SK-N-SH (cell line): ENCODE data around the gene PAK3. TPM values are rescaled to one million over a fixed set of nuclear protein-coding genes. Genes with fewer than 3 reads are reported as not detected.

ENCODE experiments used
- CTCF ChIA-PET: fragments of 300-600, 350-600 bp; formaldehyde crosslinking; extraction: SDS; loops from one replicate; lab custom pipeline; 2021; lab: Yijun Ruan, JAX
- POLR2A ChIA-PET: fragments of 350-600 bp; sonication (Branson Sonifier 250); formaldehyde crosslinking; extraction: SDS; loops from one replicate; lab custom pipeline; 2020; ENCODE audit warnings: antibody characterized with exemption, inconsistent platforms; lab: Yijun Ruan, JAX
- DNase-seq: peaks from one replicate; pipeline ENCODE4 v3.0.0; 2012
- H2AFZ ChIP-seq: fragments of 200-600 bp; sonication (generic); 2 replicates; pipeline ENCODE4 v1.8.1; 2016; ENCODE audit warnings: antibody characterized with exemption, mild to moderate bottlenecking, low read depth
- H3F3A ChIP-seq: fragments of 200-600 bp; sonication (generic); replicated peaks from 2 replicates; pipeline ENCODE3; 2016; ENCODE audit warnings: antibody characterized with exemption, mild to moderate bottlenecking; ENCODE audit not compliant: insufficient read depth
- H3K27ac ChIP-seq, 2 experiments: fragments of 200-500 bp in 1 of 2; fragments of 200-600 bp in 1 of 2; sonication (Bioruptor generic) in 1 of 2; sonication (generic), shearing (Covaris generic) in 1 of 2; 2 replicates each; pipeline versions ENCODE4 v1.5.1 to v1.6.1; 2014 to 2016; ENCODE audit warnings: low read depth in 2 of 2, inconsistent platforms in 1 of 2, low read length in 1 of 2, mild to moderate bottlenecking in 1 of 2, mixed read lengths in 1 of 2
- H3K27me3 ChIP-seq: fragments of 200-600 bp; sonication (generic), shearing (Covaris generic); 2 replicates; pipeline ENCODE4 v1.6.1; 2016; ENCODE audit warnings: mixed run types; ENCODE audit not compliant: insufficient read depth
- H3K36me3 ChIP-seq, 2 experiments: fragments of 200-500 bp in 1 of 2; fragments of 200-600 bp in 1 of 2; sonication (Bioruptor generic) in 1 of 2; sonication (generic) in 1 of 2; replicated peaks in 1 of 2; 2 replicates each; pipeline versions ENCODE3 to v1.5.1; 2014 to 2016; ENCODE audit warnings: low read length in 1 of 2, mild to moderate bottlenecking in 1 of 2; ENCODE audit not compliant: insufficient read depth in 2 of 2, control insufficient read depth in 1 of 2
- H3K4me1 ChIP-seq, 2 experiments: fragments of 200-500 bp in 1 of 2; fragments of 200-600 bp in 1 of 2; sonication (Bioruptor generic) in 1 of 2; sonication (generic), shearing (Covaris generic) in 1 of 2; 2 replicates each; pipeline versions ENCODE4 v1.5.1 to v1.6.1; 2014 to 2016; ENCODE audit warnings: low read depth in 1 of 2, low read length in 1 of 2, mixed run types in 1 of 2; ENCODE audit not compliant: insufficient read depth in 2 of 2, control insufficient read depth in 1 of 2
- H3K4me2 ChIP-seq: fragments of 200-600 bp; sonication (generic), shearing (Covaris generic); 2 replicates; pipeline ENCODE4 v1.6.1; 2017; ENCODE audit warnings: mixed run types
- H3K4me3 ChIP-seq, 2 experiments: fragments of 200-500 bp in 1 of 2; fragments of 200-600 bp in 1 of 2; sonication (Bioruptor generic) in 1 of 2; sonication (generic), shearing (Covaris generic) in 1 of 2; 2 replicates each; pipeline versions ENCODE4 v1.5.1 to v1.8.1; 2014 to 2016; ENCODE audit warnings: low read depth in 2 of 2, inconsistent platforms in 1 of 2, low read length in 1 of 2, mild to moderate bottlenecking in 1 of 2, mixed read lengths in 1 of 2, moderate library complexity in 1 of 2
- H3K79me2 ChIP-seq: fragments of 200-600 bp; sonication (generic); 2 replicates; pipeline ENCODE4 v1.8.1; 2017; ENCODE audit warnings: mild to moderate bottlenecking; ENCODE audit not compliant: insufficient read depth
- H3K9ac ChIP-seq: fragments of 200-600 bp; sonication (generic); 2 replicates; pipeline ENCODE4 v1.6.1; 2017; ENCODE audit warnings: mixed run types
- H3K9me2 ChIP-seq: fragments of 200-600 bp; sonication (generic); 2 replicates; pipeline ENCODE4 v1.6.1; 2017; ENCODE audit warnings: mixed run types
- H3K9me3 ChIP-seq: fragments of 200-600 bp; sonication (generic); 2 replicates; pipeline ENCODE4 v1.6.1; 2017; ENCODE audit warnings: mixed run types, mild to moderate bottlenecking, moderate library complexity
- H4K20me1 ChIP-seq: fragments of 200-600 bp; sonication (generic); 2 replicates; pipeline ENCODE4 v1.6.1; 2017; ENCODE audit warnings: mild to moderate bottlenecking, mixed run types; ENCODE audit not compliant: insufficient read depth
- CHD2 ChIP-seq: fragments of 150-350 bp; IDR thresholded peaks from 2 replicates; pipeline ENCODE4 v1.6.1; 2018; ENCODE audit warnings: low read length; ENCODE audit not compliant: partially characterized antibody
- ELF1 ChIP-seq: IDR thresholded peaks from 2 replicates; pipeline ENCODE4 v1.4.0; 2012
- EZH2phosphoT487 ChIP-seq: fragments of 200-600 bp; sonication (generic); IDR thresholded peaks from 2 replicates; pipeline ENCODE4 v1.6.1; 2017; ENCODE audit warnings: low read depth, mixed run types, mild to moderate bottlenecking, antibody characterized with exemption, moderate library complexity, borderline replicate concordance
- FOSL2 ChIP-seq: IDR thresholded peaks from 2 replicates; pipeline ENCODE4 v1.4.0; 2012; ENCODE audit warnings: low read depth, mild to moderate bottlenecking, moderate library complexity, borderline replicate concordance
- FOXM1 ChIP-seq: IDR thresholded peaks from 2 replicates; pipeline ENCODE4 v1.4.0; 2012; ENCODE audit warnings: low read depth, mild to moderate bottlenecking
- GABPA ChIP-seq: IDR thresholded peaks from 2 replicates; pipeline ENCODE4 v1.4.0; 2012; ENCODE audit warnings: low read depth, mild to moderate bottlenecking
- GATA2 ChIP-seq: sonication (generic); formaldehyde crosslinking; IDR thresholded peaks from 2 replicates; pipeline ENCODE4 v1.5.0; 2020; ENCODE audit warnings: mild to moderate bottlenecking, missing genetic modification reagents
- JUND ChIP-seq: IDR thresholded peaks from 2 replicates; pipeline ENCODE4 v1.4.0; 2012
- NFIC ChIP-seq: IDR thresholded peaks from 2 replicates; pipeline ENCODE4 v1.4.0; 2012; ENCODE audit warnings: borderline replicate concordance
- RAD21 ChIP-seq: IDR thresholded peaks from 2 replicates; pipeline ENCODE4 v1.6.1; 2012; ENCODE audit warnings: mild to moderate bottlenecking, low read length
- RFX5 ChIP-seq: IDR thresholded peaks from 2 replicates; pipeline ENCODE4 v1.6.1; 2012; ENCODE audit warnings: mild to moderate bottlenecking, improper control_type of control experiment, low read length
- RXRA ChIP-seq: IDR thresholded peaks from 2 replicates; pipeline ENCODE4 v1.4.0; 2012; ENCODE audit warnings: low read depth, mild to moderate bottlenecking, borderline replicate concordance
- SMC3 ChIP-seq: IDR thresholded peaks from 2 replicates; pipeline ENCODE4 v1.6.1; 2012; ENCODE audit warnings: low read depth, low read length, improper control_type of control experiment
- TAF1 ChIP-seq: IDR thresholded peaks from 2 replicates; pipeline ENCODE4 v1.6.1; 2012; ENCODE audit warnings: low read depth, mild to moderate bottlenecking, low read length, moderate library complexity, borderline replicate concordance
- TCF12 ChIP-seq: IDR thresholded peaks from 2 replicates; pipeline ENCODE4 v1.4.0; 2012
- USF2 ChIP-seq: fragments of 150-350 bp; IDR thresholded peaks from 2 replicates; pipeline ENCODE4 v1.6.1; 2017; ENCODE audit warnings: antibody characterized with exemption, low read length, low read depth, borderline replicate concordance
- WGBS: methylation state at CpG from one replicate; pipeline ENCODE4 v1.1.6; 2017; ENCODE audit warnings: low lambda C conversion rate; 5-methylcytosine and 5-hydroxymethylcytosine counted together
- polyA plus RNA-seq, 3 experiments: library from polyadenylated mRNA; depleted of rRNA; stranded (reverse); fragments of >200 nt; gene quantifications; 2 replicates each; pipeline ENCODE4 v1.2.3, GENCODE V29; 2012
- TF ChIP-seq, protein P1 (sequence below): IDR thresholded peaks from 2 replicates; pipeline ENCODE4 v1.4.0; 2012; ENCODE audit warnings: low read depth
- TF ChIP-seq, protein P2 (sequence below): IDR thresholded peaks from 2 replicates; pipeline ENCODE4 v1.4.0; 2012; ENCODE audit warnings: low read depth, borderline replicate concordance

The PAK3 gene
- polyA plus RNA-seq, 1 of the 3 experiments (the other 2 are of a cell fraction): 0.23 TPM

DNA sequence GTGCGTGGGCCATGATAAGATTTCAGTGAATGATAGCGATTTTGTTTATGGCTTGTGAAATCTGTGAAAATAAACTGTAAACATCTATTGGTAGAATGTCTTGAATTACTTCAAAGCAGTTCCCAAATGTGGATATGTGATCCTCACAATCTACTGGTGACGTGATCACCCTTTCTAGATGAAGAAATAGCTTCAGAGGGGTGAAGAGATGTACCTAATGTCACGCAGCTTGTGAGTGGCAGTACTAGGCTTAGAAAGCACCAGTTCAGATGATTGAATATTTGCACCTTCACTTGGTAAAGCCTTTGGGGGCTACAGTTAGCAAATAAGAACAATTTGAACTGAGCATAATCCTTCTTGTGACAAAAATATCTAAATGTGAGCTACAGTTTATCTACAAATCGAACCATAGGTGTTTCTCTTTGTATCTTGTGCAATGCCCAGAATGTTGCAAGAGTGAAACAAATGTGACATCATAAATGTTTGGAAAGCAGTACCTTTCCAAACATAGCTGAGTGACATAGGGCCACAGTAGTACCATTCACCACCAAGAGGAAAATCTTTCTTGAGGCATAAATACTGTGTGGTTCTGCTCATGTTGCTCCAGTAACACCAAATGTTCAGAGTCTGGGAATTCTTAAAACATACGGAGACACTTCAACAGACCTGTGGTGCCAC is 14.2 kb downstream of the PAK3 start:
- ChIA-PET POLR2A (no interaction called here), CTCF (interaction anchor here (5.0 kb wide), 1 partner anchor 11 kb away, joined by 32 read pairs; no protein-coding TSS in a partner anchor)

DNA sequence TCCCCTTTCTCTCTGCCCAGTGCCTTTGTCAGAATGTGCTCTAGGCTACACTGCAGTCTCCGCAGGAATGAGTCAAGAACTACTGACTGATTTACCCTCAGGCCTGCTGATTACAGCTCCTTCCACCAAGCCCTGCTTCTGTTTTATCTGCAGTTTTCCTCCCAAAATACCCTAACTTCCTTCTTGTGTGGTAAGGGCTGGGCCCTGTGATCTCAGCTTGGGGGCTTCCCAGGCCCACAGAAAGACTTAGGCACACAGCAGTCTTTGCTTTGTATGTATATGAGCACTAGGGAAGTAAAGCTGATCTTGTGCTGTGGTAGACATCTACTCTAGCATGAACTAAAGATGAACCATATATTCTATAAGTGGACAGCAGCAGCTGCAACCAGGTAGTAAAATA is 18.8 kb downstream of the PAK3 start:
- TF ChIP-seq JUND (no peak), CHD2 (no peak), ELF1 (no peak), TAF1 (no peak), FOXM1 (no peak), NFIC (no peak), GATA2 (CRISPR knock-in tag) (no peak), GABPA (no peak), FOSL2 (no peak), SMC3 (no peak), TCF12 (no peak), RFX5 (no peak)
- TF ChIP-seq, protein P1, sequence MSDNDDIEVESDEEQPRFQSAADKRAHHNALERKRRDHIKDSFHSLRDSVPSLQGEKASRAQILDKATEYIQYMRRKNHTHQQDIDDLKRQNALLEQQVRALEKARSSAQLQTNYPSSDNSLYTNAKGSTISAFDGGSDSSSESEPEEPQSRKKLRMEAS: no peak
- TF ChIP-seq, protein P2, sequence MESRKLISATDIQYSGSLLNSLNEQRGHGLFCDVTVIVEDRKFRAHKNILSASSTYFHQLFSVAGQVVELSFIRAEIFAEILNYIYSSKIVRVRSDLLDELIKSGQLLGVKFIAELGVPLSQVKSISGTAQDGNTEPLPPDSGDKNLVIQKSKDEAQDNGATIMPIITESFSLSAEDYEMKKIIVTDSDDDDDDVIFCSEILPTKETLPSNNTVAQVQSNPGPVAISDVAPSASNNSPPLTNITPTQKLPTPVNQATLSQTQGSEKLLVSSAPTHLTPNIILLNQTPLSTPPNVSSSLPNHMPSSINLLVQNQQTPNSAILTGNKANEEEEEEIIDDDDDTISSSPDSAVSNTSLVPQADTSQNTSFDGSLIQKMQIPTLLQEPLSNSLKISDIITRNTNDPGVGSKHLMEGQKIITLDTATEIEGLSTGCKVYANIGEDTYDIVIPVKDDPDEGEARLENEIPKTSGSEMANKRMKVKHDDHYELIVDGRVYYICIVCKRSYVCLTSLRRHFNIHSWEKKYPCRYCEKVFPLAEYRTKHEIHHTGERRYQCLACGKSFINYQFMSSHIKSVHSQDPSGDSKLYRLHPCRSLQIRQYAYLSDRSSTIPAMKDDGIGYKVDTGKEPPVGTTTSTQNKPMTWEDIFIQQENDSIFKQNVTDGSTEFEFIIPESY: no peak
- no peak overlapping the region for H3K4me2 ChIP-seq
- H3K36me3 ChIP-seq: no peaks in the 10 kb centered on the region
- no peak overlapping the region for H3K27ac ChIP-seq
- no peak overlapping the region for H2AFZ ChIP-seq
- no peak overlapping the region for H3K9ac ChIP-seq
- H3F3A ChIP-seq: no peaks in the 10 kb centered on the region
- 47% methylated on average over 1 of the region's 1 CpG for WGBS
- H3K9me2 ChIP-seq: no peaks in the 10 kb centered on the region
- ChIA-PET POLR2A (no interaction called here), CTCF (interaction anchor here (0.6 to 3.1 kb wide), 3 partner anchors 14 to 1390 kb away, joined by 3 to 8 read pairs (median 3); no protein-coding TSS in a partner anchor)
- no peaks in the 10 kb centered on the region for H3K9me3 ChIP-seq
- no peaks in the 10 kb centered on the region for H4K20me1 ChIP-seq
- H3K4me1 ChIP-seq: no peaks in the 10 kb centered on the region
- no peaks in the 10 kb centered on the region for H3K79me2 ChIP-seq
- DNase-seq: no peak
- H3K4me3 ChIP-seq: no peak overlapping the region
- H3K27me3 ChIP-seq: no peaks in the 10 kb centered on the region; the same call in 1 of the 2 replicates

More for the DNA sequence above, 14.2 kb downstream of the PAK3 start:
- H3K4me3 ChIP-seq: no peak overlapping the region
- no peak overlapping the region for H3K4me2 ChIP-seq
- no peak overlapping the region for H3K27ac ChIP-seq
- no peak overlapping the region for H3K9ac ChIP-seq
- no peaks in the 10 kb centered on the region for H3K4me1 ChIP-seq
- no peaks in the 10 kb centered on the region for H3F3A ChIP-seq
- H3K9me2 ChIP-seq: no peaks in the 10 kb centered on the region
- H3K36me3 ChIP-seq: no peaks in the 10 kb centered on the region
- no peaks in the 10 kb centered on the region for H3K27me3 ChIP-seq
- 44% methylated on average over 6 of the region's 6 CpGs for WGBS
- TF ChIP-seq TAF1: no peak
- TF ChIP-seq EZH2phosphoT487: no peak
- TF ChIP-seq TCF12: no peak
- no peak for TF ChIP-seq RXRA
- TF ChIP-seq RAD21: no peak
- TF ChIP-seq FOXM1: no peak
- no peak for TF ChIP-seq ELF1
- TF ChIP-seq SMC3: no peak
- no peak for TF ChIP-seq USF2
- TF ChIP-seq, protein P1: no peak
- H3K9me3 ChIP-seq: no peaks in the 10 kb centered on the region
- DNase-seq: no peak
- no peak overlapping the region for H2AFZ ChIP-seq
- H4K20me1 ChIP-seq: no peaks in the 10 kb centered on the region
- no peaks in the 10 kb centered on the region for H3K79me2 ChIP-seq
